ENCODE measurements around the gene RAB29. TPM values are rescaled to one million over a fixed set of nuclear protein-coding genes. Genes with fewer than 3 reads are reported as not detected.
A peak's percentile ranks its signal among the peaks of the same experiment; 100 is the strongest.

Gene RAB29
- total and polyA plus RNA-seq, 9 of the 15 experiments (the other 6 are each of a cell fraction or from before 2014, with no cell fraction given), result 6.3 to 17.6 (median 8.0) TPM

- TF ChIP-seq NONO (IDR thresholded peaks at IDR 0.05; ENCODE audit: low read depth in 2 of 2, low read length in 1 of 2) (peak in 1 of 2 experiments; percentile 89; a peak in 2 of 4 replicates), NR0B1 (IDR thresholded peaks at IDR 0.05; ENCODE audit: partially characterized antibody) (no peak), ZBTB26 (CRISPR knock-in tag; IDR thresholded peaks at IDR 0.05) (no peak), MAFF (IDR thresholded peaks at IDR 0.05; ENCODE audit: low read length) (no peak; the same call in 1 of the 2 replicates), FOXJ3 (CRISPR knock-in tag; IDR thresholded peaks at IDR 0.05) (no peak), FOXM1 (IDR thresholded peaks at IDR 0.05; ENCODE audit: low read depth) (peak; percentile 31; the same call in 1 of the 2 replicates), FOXM1 (CRISPR knock-in tag; IDR thresholded peaks at IDR 0.05; ENCODE audit: low read depth) (no peak), SOX6 (IDR thresholded peaks at IDR 0.05) (peak; percentile 55; the same call in 1 of the 2 replicates), PRDM10 (IDR thresholded peaks at IDR 0.05; ENCODE audit: partially characterized antibody) (peak; percentile 99), NCOA6 (IDR thresholded peaks at IDR 0.05) (peak; percentile 41; the same call in 1 of the 2 replicates), PHF20 (IDR thresholded peaks at IDR 0.05; ENCODE audit: partially characterized antibody) (peak; percentile 13), POLR2A (conservative IDR thresholded peaks at IDR 0.05) (peak; percentile 54; the same call in 1 of the 2 replicates), DEAF1 (CRISPR knock-in tag; IDR thresholded peaks at IDR 0.05) (no peak), FOSL1 (tag; conservative IDR thresholded peaks at IDR 0.05) (no peak), ZBTB2 (IDR thresholded peaks at IDR 0.05) (peak; percentile 57; the same call in 1 of the 2 replicates), NR2F6 (CRISPR knock-in tag; IDR thresholded peaks at IDR 0.05) (0 out of 2 replicates have a peak, but pooled peaks have one; percentile 58), GTF2E2 (tag; IDR thresholded peaks at IDR 0.05) (0 out of 2 replicates have a peak, but pooled peaks have one; percentile 50), TAF1 (IDR thresholded peaks at IDR 0.05; ENCODE audit: control insufficient read depth, extremely low read depth, insufficient read depth, low read length, severe bottlenecking) (peak; percentile 17)
Observed at GRCh38 chr1:205748403-205749233, 26.7 kb downstream of the RAB29 start (continued).

All from K562 (cell line).